GOT3 (cell line): ENCODE measurements around the gene NPTX1.
A peak's percentile ranks its signal among the peaks of the same experiment; 100 is the strongest.

ENCODE experiments used
- DNase-seq: peaks from one replicate; lab custom pipeline; 2025; ENCODE audit warnings: mixed read lengths; lab: John Stamatoyannopoulos, UW

NPTX1 gene

DNA sequence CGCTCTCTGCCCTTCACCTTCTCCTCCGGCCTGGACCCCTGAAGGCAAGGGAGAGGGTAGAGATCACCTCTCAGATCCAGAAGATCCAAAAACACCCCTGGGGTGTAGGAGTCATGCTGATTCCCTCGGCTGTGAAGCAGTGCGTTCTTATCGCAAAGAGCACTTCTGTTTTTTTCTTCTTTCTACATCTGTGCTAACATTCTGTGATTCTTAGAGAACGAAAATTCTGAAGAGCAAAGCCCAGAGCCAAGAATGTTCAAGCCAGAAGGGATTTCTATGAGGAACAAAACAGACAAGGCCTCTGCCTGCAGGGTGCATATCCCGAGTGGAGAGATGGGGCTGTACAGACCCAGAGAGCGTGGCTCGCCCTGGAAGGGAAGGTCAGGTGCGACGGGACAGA is 17.2 kb downstream of the NPTX1 start:
- no peak for DNase-seq

GRCh38 chr17:80458016-80458415 is 18.4 kb downstream of the NPTX1 start:
- no peak for DNase-seq

DNA sequence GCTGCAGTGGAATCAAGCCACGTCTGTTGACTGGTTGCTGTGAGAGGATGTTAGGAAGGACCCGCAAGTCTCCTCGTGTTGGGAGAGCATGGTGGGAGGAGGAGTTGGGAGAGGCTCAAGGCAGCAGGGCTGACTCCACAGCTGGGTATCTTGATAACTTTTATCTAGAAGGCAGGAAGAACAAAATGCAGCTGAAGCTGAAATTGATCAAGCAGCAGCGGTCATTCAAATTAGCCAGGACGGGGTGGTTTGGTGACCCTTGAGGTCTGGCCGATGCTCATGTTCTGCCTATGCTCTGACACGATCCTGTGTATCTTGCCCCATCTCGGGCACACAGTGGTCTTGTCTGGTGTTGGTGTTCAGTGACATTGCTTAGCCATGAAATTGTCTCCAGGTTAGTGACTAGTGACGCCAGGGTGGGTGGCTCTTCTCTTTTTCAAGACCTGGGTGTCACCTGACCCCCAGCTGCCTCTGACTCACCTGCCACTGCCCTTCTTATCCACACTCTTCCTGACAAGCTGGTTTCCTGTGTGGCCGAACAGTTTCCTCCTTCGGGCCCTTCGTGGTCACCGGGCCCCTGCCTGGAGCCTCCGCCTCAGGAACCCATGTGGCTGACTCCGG is 19.1 kb downstream of the NPTX1 start:
- no peak for DNase-seq

GRCh38 chr17:80456465-80457235 is 19.8 kb downstream of the NPTX1 start:
- DNase-seq, result no peak

DNA sequence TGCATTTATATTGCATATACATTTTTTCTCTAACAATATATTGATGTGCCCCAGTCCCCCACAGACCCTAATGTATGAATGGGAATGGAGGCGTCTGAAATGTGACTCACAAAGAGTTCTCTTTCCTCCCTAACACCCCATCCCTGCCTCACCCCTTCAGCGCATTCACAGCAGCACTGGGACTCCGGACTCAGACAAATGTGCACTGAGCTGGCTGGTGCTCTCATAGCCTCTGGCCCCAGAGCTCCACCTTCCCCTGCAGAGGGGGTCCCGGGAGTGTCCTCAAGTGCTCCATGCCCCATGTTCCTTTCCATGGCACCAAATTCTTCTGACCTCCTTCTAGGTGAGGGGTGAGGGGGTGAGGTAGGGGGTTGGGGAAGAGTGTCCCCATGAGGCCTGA is 20.6 kb downstream of the NPTX1 start:
- no peak for DNase-seq

DNA sequence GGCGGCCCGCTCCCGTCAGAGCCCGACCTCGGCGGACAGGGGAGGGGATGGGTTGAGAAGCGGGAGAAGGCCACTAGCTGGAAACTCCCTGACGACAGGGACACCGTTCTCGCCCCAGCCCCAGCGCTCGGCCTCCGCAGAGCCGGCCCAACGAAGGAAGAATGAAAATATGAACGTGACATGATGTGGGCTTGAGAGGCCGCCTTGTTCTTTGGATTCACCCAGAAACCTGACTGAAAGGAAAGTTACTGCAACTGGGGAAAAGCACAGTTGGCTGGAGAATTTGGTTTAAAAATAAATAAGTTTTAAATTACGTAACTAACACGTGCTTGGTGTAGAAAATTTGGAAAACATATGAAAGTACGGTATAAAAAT is 21.1 kb downstream of the NPTX1 start:
- DNase-seq, result no peak

GRCh38 chr17:80454557-80455335 is 21.7 kb downstream of the NPTX1 start:
- peak; percentile 91 for DNase-seq

DNA sequence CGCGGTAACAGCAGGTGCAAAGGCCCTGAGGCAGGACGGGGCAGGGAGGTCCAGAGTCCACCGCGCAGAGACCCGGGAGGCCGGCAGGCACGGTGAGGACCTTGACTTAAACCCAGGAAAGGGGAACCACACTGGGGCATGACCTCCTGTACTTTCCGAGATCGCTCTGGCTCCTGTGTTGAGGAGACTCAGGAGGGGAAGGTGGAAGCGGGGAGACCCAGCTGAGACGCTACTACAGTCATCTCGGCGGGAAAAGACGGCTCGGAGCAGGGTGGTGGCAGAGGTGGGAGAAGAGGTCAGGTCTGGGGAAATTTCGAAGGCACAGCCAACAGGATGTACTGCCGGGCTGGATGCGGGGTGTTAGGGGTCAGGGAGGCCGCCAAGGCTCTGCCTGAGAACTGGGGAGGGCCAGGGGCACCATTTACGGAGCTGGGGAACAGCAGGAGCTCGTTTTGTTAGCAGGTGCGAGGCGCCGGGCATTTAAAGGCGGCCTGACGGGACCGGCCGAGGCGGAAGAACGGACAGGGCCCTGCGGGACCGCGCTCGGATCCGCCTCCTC is 22.3 kb downstream of the NPTX1 start:
- DNase-seq, result no peak

DNA sequence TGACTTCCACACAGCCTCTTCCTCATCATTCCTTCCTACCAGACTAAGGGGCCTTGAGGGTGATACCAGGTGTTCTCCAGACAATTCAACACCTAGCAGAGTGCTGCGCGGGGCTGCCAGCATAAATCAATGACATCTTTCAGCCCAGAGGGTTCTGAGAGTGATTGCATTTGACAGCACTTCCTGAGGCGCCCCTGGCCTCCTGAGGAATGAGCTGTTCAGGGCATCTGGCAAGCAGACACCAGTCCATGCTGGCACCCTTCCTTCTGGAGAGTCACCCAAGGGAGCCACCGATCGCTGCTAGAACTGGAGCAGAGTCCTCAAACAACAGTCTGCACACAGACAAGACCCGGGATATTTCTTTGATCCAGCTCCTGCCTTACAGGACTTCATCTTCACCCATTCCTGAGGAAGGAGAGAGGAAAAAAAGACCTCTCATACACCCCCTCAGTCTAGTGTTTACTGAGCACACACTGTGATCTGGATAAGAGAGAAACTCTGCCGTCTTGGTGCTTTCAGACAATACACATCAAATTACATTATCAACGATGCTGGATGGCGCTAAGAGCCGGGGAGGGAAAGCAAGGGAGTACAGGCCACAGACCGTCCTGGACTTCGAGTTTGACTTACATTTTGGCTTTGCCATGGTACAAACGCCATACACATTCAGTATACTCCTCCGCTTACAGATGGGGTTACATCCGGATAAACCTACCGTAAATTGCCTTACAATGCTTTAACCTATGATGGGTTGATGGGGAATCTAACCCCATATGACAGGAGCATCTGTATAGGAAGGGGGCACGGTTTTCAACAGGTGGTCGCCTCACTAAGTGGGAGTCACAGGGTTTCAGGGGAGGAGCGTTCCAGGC is 23.0 kb downstream of the NPTX1 start:
- no peak for DNase-seq

DNA sequence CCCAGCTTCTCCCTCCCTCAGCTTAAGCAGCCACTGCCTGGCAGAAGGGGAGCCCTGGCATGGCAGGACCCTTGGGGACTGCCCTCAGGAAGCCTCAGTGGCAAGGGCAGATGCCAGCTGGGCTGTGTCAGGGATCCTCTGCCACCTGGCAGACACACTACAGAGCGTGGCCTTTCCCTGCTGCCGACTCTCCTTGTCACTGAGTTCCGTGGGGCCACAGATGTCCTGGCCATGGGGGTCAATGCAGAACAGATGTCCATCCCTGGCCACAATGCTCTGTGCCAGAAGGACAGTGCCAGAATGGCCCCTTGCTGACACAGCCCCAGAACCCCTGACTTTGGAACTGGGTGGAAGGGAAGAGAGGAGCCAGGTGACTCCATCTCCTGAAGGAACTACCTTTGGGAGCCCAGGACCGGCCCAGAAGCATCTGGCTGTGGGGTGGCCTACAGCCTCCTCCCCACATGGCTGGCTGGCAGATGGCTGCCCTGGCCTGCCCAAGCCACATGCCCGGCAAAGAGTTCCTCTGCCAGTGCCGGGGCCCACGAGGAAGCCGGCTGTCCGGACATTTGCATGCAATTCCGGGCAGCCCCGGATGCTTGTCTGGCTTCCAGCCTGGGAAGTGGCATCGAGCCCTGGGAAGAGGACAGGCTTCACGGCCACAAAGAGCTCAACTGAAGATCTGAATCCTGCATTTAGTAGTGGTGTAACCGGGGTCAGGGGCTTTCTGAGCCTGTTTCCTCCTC is 24.1 kb downstream of the NPTX1 start:
- DNase-seq, result no peak

- no peak for DNase-seq
These were observed 25.2 kb downstream of the NPTX1 start for GRCh38 chr17:80451104-80451775.

- no peak for DNase-seq
These were observed 26.4 kb downstream of the NPTX1 start for GRCh38 chr17:80449930-80450576.

GRCh38 chr17:80449194-80449929 is 27.0 kb downstream of the NPTX1 start:
- no peak for DNase-seq

DNA sequence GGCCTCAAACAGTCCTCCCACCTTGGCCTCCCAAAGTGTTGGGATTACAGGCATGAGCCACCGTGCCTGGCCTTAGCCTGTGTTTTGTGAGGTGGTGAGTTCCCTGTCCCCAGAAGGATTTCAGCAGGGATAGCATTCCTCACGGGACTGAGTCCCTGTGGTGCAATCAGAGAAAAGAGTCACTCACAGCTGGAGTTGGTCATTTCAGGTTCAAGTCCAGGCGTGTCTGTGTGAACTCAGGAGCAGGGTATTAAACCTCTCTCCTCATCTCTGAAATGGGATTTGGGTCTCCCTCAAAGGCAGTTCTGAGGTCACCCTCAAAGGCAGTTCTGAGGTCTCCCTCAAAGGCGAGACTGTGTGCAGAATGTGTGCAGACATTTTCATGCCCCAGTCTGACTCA is 28.6 kb downstream of the NPTX1 start:
- no peak for DNase-seq

DNA sequence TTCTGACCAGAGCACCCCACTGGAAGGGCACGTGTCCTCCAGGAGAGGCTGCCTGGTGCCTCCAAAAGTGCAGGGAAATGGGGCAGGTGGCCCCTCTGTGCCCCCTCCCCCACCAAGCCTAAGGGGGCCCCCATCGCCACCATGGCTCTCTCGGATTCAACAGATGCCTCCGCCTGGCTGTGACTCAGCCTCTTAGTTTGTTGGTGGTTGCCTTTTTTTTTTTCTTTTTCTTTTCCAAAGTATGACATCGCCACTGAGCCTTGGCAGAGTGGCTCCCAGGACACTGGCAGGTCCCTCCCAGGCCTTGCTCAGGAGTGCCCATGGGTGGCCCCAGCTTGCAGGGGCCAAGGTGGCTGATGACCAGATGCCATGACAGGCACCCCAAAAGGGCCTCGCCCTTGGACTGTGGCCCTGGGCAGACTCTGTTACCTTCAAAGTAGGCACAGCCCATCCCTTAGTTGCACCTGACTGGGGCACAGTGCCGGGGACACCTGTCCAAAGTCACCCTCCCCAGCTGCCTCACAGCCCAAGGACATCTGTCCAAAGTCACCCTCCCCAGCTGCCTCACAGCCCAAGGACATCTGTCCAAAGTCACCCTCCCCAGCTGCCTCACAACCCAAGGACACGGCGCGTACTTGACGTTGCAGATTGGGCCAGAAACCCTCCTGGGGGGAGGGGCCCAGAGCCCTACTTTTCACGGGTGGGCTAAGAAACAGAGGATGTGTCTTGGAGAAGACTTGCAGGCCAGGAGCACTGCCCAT is 29.6 kb downstream of the NPTX1 start:
- no peak for DNase-seq

GRCh38 chr17:80445726-80446110 is 30.7 kb downstream of the NPTX1 start:
- no peak for DNase-seq

GRCh38 chr17:80445007-80445725 is 31.2 kb downstream of the NPTX1 start:
- DNase-seq, result no peak

- no peak for DNase-seq
These were observed 31.8 kb downstream of the NPTX1 start for GRCh38 chr17:80444644-80444979.
